HG03045 (cell line): ENCODE results near the gene AIFM3.
"Not testable (repeated sequence)": the region's sequence is repeated elsewhere in the genome, so short reads cannot be mapped to it uniquely, and the experiment has no call there.

ENCODE experiments used
- ATAC-seq: cut with Tn5 transposase; IDR thresholded peaks from one replicate; pipeline ENCODE4 v1.9.1; 2021; ENCODE audit warnings: mild to moderate bottlenecking, moderate library complexity; ENCODE audit not compliant: unreplicated experiment

AIFM3 gene

DNA sequence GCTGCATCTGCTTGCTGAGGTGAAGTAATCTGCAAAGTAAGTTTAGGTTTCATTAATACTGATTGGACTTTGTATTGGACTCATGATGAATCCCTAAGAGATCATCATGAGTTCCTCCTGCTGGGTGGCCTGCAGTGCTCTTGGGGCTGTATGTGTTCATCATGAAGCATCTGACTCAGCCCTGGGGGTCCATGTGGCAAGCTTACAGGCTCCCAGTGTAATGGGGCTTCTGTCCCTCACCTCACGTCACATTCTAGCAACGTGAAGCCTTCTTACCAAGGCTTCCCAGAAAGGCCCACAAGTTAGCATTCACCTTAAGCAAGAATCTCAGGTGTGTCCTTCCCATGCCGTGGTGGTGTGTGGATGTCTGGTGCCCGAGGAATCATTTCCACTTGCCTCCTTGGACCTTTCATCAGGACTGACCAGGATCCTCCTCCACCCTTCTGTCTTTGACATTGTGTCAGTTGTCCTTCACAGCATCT is 26.1 kb upstream of the AIFM3 start:
- no peak for ATAC-seq

DNA sequence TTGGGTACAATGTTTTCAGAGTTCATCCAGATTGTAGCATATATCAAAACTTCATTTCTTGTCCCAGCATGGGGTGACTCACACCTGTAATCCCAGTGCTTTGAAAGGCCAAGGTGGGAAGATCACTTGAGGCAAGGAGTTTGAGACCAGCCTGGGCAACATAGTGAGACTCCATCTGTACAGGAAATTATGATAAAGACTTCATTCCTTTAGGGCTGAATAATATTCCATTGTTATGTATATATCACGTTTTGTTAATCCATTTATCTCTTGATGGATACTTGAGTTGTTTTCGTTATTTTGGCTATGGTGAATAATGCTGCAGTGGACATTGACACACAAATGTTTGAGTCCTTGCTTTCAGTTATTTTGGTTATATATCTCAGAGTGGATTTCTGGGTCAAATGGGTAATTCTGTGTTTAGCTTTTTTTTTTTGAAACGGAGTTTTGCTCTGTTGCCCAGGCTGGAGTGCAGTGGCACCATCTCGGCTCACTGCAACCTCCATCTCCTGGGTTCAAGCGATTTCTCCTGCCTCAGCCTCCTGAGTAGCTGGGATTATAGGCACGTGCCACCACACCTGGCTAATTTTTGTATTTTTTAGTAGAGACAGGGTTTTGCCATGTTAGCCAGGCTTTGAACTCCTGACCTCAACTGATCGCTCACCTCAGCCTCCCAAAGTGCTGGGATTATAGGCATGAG is 24.7 kb upstream of the AIFM3 start:
- ATAC-seq = not testable (repeated sequence)

DNA sequence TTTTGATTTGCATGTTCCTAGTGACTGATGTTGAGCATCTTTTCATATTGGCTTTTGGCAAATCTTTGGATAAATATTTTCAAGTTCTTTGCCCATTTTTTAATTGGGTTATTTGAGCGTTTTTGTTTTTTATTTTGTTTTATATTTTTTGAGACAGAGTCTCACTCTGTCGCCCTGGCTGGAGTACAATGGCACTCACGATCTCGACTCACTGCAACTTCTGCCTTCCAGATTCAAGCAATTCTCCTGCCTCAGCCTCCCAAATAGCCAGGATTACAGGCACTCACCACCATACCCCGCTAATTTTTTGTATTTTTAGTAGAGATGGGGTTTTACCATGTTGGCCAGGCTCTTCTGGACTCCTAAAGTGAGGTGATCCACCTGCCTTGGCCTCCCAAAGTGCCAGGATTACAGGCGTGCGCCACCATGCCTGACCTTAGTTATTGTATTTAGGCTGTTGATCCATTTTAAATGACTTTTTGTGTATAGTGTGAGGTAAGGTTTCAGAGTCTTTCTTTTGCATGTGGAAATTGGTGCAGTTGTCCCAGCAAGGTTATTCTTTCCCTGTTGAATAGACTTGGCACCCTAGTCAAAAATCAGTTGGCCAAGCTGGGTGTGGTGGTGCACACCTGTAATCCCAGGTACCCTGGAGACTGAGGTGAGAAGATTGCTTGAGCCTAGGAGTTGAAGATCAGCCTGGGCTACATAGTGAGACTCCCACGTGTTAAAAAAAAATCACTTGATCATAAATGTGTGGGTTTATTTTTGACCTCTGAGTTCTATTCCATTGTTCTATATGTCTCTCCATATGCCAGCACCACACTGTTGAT is 23.7 kb upstream of the AIFM3 start:
- ATAC-seq = no peak

DNA sequence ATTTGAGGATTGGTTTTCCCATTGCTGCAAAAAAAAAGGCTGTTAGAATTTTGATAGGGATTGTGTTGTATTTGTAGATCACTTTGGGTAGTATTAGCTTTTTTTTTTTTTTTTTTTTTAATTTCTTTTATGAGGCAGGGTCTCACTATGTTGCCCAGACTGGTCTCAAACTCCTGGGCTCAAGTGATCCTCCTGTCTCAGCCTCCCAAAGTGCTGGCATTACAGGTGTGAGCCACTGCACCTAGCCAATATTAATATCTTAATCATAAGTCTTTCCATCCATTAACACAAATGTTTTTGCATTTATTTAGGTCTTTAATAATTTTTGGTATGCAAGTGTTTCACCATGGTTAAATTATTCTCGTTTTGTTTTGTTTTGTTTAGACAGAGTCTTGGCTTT is 23.0 kb upstream of the AIFM3 start:
- no peak for ATAC-seq

DNA sequence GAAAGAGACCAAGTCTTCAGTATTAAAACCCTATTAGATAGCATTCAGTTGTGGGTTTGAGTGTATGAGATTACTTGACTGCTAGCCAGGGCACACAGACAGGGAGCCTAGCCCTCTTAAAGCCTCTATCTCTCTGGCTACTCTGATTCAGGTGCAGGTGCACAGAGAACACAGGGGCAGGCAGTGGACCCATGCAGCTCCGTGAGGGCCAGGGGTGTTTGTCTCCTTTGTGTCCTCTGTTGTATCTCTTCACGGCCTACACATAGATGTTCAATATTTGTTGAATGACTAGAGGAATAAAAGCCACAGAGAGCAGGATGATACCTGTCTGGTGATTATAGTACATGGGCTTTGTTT is 21.5 kb upstream of the AIFM3 start:
- ATAC-seq = no peak

DNA sequence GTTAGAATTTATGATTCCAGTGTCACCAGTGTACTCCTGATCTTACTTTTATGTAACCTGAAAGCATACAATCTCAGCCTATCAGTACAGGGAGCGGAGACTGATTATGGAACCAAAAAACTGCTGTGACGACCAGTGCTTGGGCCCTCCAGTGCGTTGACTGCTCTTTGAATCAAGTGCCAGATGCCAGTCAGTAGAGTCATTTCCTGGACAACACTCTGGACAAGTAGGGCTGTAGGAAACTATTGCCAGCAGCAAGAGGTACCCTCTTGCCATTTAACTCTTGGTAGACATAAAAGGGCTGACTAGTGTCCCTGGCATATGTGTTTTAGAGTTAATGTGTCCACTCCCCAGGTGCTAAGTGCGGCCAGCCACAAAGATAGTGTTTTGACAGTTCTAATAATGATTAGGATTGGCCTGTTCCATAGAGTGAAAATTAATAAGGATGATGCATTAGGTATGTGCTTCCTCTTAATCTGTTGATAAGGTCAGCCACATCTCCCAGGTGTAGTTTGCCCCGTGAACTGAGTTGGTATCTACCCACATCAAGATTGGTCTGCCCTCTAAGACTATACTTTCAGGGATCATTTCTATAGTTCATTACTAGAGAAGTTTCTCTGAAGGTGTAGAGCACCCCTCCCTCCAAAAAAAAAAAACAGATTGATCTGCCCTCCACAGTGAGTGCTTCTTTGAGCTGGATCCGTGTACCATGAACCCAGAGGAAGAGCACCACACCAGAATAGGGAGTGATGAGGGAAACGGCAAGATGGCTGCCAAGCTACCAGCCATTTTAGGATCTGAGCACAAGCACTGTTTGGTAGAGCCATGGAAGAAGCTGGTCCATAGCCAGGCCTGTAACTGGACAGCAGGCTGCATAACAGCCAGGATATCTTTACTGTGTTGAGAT is 20.7 kb upstream of the AIFM3 start:
- ATAC-seq = no peak

DNA sequence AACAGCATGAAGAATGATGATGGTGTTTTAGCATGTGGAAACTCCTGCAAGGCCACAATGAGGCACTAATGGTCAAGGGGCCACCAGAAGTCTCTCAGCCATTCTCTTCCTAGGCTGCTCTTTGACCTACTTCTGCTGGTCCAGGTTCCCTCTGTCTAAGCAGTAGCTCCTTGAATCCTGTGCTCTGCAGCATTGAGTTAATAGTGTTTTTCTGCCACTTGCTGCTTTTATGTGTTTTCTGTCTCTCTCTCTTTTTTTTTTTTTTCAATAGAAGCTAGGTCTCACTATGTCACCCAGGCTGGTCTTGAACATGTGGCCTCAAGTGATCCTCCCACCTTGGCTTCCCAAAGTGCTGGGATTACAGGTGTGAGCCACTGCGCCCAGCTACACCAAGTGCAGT is 20.1 kb upstream of the AIFM3 start:
- no peak for ATAC-seq

DNA sequence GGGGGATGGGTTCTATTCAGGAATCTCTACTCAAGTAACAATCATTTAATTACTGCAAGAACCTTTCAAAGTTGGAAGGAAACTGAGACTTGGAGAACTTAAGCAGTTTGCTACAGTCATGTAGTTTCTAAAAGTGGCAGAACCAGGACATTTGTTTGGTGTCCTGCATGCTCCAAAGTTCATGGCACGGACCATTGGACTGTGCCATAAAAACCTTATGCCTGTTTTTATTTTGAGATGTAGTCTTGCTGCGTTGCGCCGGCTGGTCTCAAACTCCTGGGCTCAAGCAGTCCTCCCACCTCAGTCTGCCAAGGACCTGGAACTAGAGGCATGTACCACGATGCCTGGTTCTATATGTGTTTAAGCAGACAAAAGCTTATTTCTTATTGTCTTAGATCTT is 18.6 kb upstream of the AIFM3 start:
- ATAC-seq = no peak

DNA sequence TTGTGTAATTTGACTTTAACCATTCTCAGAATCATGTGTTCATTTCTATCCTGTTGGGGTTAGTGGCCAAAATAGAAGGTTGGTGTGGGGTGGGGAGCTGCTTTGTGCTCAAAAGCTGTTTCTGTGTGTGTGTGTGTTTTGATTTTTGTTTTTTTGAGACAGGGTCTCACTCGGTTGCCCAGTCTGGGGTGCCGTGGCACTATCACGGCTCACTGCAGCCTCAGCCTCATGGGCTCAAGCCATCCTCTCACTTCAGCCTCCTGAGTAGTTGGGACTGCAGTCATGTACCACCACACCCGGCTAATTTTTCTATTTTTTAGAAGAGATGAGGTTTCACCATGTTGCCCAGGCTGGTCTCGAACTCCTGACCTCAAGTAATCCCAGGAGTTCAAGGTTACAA is 18.1 kb upstream of the AIFM3 start:
- no peak for ATAC-seq

DNA sequence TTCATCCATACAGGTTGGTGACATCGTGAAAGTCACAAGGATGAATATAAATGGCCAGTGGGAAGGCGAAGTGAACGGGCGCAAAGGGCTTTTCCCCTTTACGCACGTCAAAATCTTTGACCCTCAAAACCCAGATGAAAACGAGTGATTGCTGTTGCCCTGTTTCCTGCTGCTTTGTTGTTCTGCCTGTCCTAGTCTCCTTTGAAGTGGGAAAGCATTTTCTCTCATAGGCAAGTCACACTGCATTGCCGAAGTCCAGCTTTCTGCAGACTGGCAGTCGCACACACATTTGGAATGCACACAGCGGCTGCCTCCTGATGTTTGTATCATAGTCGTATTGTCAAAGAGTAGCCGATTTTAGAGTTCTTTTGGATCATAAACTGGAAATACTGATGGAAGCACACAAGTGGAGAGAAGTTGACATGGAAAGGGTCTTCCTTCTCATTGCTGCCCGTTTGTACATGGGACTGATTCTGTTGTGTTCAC is 17.3 kb upstream of the AIFM3 start:
- no peak for ATAC-seq

DNA sequence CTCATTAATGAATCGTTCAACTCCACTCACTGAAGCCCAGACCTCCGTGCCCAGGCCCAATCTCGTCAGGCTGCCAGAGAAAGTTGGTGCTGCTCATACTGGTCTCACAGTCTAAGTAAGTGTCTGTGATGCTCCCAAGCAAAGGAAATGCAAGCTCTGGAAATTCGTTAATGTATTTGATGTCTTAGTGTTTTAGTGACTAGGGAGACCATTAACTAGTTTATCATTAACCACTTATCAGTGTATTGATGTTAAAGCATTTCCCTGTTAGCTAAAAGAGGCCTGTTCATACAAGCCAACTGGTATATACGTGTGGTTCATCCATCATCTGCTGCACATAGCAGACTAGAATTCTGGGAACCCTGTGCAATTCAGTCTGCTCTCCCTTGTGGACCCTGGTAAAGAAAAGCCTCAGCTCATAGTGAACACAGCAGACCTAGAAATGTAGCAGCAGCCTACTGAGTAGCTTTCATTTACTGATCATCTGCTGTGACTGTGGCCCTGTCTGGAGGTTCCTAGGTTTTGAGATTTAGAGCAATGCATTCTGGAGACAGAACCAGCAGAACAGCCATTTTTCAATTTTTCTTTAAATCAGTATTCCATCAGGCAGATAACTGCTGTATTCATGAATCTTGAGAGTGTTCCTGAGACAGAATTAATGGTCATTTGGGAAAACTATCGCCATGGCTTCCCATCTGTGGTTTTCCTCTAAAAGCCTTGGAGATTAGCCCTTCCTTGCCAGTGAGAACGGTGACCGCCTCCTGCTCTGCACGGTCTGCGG is 15.7 kb upstream of the AIFM3 start:
- ATAC-seq = no peak

DNA sequence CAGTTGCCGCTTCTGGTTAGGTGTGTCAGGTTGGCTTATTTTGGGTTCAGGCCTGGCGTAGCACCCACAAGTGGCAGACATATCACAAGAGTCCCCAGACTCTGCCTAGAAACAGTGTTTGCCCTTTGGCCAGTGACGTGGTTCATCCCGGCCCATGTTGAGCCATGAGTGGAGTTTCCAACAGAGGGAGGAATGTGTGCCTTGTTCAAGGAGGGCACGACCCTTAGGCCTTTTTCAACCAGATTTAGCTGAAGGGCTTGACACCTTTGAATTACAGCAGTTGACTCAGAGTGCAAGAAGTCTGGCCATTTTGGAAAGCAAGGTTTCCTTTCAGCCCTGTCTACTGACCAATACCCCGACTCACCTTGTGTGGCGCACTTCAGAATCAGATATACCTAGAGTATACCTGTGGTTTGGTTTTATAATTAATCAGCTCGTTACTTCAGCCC is 15.1 kb upstream of the AIFM3 start:
- no peak for ATAC-seq

DNA sequence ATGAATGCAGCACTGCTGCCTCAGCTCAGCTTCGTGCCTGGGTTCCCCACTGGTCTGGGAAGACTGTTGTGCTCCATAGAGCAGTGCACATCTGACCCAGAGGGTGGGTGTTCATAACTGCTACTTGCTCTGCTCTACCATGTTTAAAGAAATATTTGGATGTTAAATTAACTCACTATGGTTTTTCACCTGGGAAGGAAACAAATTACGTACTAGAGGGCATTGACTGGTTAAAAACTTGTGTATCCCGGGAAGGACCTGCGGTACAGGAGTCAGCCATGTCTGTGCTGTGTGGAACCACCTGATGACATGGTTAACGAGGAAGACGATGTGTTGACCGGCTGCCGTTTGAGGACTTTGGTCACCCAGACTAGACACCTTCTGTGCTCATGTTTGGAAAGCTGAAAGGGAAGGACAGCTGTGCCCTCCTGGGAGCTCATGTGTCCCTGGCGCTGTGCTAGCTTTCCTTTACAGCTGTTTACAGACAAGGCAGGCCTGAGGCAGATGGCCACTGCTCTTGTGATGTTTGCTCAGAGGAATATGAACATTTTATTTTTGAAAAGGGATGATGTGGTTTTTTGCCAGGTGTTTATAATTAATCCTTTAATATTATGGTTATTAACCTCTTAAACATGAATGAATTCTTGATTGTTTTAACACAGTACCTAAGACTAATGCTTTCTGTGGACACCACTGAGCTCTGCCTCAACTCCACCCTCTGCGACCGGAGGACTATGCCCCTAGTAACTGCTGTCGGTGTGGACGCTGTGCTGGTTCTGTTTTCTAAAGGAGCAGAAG is 14.3 kb upstream of the AIFM3 start:
- no peak for ATAC-seq

DNA sequence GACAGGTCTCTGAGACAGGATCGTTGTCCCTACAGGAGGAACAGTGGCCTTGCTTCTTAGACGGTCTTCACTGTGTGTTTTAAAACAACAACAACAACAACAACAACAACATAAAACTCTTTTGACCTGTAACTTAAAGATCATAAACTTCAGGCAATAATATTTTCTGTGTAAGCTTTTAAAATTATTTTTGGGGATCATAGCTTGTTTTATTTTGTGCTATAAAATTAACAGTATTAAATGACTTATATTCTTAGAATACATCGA is 13.8 kb upstream of the AIFM3 start:
- no peak for ATAC-seq

DNA sequence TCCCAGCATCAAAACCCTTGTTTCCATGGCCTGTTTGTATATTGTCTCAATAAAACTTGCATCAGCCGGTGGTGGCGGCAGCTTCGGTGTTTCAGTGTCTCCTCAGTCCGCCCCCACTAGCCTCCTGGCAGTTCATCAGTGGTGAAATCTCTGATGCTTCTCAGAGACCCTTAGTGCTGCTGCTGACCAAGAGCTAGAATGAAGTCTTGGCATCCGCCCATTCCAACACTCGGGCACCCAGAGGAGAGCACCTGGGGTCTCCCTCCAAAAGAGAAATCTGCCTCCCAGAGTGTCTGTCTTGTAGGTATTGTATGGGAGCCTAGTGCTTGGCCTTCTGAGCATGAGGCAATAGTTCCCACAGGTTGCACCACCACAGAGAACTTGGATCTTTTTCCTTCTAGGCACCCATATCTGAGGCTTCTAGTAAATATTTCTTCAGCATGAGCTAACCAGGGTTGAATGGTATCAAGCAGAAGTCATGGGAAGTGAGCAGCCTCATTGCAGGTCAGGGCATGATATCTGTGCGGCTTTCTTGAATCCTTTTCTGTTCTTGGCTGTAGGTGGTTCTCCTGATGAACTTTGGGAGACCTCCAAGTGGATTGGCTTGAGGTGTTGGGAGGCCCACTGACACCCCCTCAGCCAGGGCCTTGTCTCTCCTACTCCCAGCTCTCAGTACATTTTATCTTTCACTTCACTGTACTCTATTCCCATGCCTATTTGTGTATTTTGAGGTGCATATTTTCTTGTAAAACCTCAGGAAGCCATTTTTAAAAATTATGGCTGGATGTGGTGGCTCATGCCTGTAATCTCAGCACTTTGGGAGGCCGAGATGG is 13.2 kb upstream of the AIFM3 start:
- no peak for ATAC-seq

DNA sequence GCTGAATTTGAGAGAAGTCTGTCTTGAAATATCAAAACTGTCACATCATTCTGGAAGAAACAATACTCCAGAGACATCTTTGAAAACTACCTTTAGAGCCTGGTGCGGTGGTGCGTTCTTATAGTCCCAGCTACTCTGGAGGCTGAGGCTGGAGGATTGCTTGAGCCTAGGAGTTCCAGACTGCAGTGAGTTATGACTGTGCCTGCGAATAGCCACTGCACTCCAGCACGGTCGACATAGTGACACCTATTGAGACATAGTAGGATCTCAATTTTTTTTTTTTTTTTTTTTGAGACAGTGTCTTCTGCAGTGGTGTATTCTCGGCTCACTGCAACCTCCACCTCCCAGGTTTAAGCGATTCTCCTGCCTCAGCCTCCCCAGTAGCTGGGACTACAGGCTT is 11.5 kb upstream of the AIFM3 start:
- no peak for ATAC-seq

DNA sequence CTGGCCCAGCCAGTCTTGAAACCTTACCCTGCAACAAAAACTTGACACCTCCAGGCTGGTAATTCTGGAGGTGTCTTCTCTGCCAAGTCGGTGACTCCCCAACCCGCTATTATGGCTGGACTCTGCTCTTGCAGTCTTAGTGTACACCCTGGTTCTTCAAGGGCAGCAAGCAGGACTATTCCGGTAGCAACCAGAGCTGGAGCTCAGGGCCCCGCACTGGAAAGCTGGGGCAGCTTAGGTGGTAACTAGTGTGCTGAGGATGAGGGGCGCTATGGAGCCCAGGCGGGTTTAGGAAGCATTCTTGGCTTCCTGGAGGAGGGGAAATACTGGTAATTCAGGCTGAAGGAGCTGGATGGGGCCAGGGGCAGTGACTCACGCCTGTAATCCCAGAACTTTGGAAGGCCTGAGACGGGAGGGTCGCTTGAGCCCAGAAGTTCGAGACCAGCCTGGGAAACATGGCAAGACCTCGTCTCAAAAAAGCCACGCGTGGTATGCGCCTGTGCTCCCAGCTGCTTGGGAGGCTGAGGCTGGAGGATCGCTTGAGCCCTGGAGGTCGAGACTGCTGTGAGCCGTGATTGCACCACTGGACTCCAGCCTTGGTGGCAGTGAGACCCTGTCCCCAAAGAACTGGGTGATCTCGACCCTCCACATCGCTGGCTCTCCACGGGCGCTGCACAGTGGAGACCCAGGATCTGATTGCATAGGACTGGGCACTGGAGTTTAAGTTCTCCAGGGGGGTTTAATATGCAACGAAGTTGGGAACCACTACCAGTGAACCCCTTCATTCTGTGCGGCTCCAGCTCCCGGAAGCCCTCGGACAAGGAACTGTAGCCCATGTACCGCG is 10.6 kb upstream of the AIFM3 start:
- no peak for ATAC-seq

DNA sequence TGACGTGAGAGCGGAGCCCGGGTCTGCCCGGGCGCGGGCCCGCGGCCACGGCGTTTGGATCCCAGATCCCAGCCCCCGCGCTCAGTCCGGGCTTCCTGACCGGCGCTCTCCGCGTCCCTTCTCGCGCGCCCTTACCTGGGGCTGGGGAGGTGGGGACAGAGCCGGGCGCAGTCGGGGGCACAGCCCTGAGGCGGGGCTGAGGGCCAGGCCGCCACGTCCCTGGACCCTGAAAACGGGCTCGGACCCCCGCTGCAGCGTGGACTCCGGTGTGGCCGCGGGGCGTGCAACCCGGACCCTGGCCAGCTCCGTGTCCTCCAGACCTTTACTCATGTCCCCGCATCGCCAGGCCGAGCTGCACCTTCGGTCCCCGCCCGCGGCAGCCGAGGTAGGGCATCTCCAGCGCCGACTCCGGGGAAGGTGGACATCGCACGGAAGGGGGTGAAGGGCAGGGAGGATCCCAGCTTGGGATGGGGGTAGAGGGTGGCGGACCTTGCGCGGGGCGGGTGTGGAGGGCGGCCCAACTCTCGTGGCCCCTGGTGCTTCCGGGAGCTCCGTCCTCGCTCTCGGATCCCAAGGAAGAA is 9.9 kb upstream of the AIFM3 start:
- no peak for ATAC-seq
